GM19193 (cell line): ENCODE measurements around the gene KRT34.

Experiments
- POLR2A ChIP-seq: IDR thresholded peaks from 4 replicates; pipeline ENCODE4 v1.6.1; 2011; ENCODE audit not compliant: insufficient read depth, insufficient read length; ENCODE audit errors: extremely low read depth

The KRT34 gene

GRCh38 chr17:41413353-41413957 lies 31.3 kb upstream of the KRT34 start:
- no peak for TF ChIP-seq POLR2A

- TF ChIP-seq POLR2A = no peak
These were observed 29.1 kb upstream of the KRT34 start for GRCh38 chr17:41411072-41411840.

GRCh38 chr17:41407226-41407625 lies 25.1 kb upstream of the KRT34 start:
- TF ChIP-seq POLR2A = no peak

- TF ChIP-seq POLR2A = no peak
These were observed 24.1 kb upstream of the KRT34 start for GRCh38 chr17:41406205-41406604.

DNA sequence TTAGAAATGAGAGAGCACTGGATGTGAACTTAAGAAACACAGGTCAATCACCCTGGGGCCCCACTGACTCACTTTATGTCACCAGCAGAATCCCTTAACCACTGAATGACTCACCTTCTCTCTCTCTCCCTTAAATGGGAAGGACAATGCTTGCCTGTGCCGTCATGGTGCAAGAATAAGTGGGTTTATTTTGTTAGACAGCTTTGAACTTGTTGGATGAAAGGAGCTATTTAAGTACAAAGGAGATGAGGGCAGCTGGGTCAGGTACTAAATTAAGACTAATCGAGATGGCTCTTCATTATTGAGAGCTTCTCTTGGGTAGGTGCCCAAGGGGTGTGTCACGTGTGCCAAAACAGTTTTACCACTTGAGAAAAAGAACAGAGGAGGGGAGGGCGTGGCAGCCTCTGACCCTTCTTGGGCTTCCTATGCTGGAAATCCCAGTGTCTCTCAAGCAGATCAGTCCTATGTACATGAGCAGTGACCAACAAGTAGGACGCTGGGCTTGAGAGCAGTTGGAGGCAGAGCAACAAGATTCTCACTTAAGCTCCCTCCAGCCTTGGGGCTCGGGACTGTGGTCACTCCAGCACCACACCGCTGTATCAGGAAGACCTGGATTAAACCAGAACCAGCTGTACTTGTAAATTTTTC lies 22.0 kb upstream of the KRT34 start:
- TF ChIP-seq POLR2A = no peak

DNA sequence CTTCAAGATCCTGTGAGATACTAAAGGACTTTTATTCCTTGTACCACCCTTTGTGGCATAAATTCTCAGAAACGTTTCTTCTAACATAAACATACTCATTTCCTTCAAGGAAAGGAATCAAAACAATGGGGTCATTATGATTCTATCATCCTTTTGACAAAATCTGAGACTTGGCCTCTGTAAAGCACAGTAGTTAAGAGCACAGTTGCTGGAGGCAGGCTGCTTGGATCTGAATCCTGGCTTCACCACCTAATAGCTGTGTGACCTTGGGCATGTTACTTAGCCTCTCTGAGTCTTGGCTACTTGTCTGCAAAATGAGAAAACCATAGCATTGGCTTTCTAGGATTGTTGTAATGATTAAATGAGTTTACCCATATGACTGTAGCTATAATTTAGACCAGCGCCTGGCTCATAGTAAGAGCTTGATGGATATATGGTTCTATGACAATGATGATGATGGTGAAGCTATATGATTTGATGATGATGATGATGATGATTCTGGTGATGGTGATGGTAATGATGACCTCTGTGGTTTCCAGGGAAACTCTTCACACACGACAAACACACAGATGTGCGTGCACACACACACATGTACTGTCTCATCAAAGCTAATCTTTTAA lies 21.4 kb upstream of the KRT34 start:
- no peak for TF ChIP-seq POLR2A

DNA sequence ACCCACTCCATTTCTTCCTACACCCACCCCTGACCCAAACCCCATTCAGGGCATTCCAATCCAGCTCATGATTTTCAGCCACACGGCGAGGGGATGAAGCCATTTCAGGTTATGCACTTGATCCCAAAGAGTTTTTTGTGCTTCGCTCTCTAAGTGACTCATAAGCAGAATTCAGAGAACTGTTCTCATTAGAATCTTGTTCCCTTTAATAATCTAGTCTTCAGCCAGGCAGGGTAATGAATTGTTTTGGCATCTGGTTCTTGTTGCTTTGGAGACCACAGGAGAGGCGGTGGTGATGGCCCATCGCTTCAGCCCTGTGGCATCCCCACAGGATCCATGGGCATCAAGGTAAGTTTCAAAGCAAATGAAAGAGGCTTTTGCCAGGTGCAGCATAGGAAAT lies 20.1 kb upstream of the KRT34 start:
- TF ChIP-seq POLR2A = no peak

DNA sequence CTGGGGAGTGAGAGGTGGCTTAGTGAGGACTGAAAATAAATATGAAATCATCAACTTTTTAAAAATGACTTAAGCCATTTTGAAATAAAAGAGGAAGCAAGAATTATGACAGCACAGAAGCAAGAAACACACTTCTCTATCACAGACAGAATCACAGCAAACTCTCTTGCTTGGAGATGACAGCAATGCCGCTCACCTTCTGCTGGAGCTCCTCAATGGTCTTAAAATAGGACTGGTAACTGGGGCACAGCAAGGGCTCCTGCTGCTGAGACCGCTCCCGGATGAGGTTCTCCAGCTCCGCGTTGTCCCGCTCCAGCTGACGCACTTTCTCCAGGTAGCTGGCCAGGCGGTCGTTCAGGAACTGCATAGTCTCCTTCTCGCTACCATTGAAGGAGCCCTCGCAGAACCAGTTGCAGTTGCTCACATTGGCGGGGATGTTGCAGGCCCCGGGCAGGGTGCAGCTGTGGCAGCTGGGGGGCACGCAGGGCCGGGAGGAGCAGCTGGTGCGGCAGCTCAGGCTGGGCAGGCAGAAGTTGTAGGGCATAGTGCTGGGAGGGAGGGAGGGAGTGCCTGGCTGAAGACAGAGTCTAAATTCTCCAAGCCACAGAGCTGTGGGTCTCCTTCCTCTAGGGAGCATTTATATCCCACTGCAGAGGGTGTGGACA lies 15.0 kb upstream of the KRT34 start, which contains the start of gene KRT31:
Gene KRT31 (minus strand): TSS at position 613 of the 665 bp plus-strand sequence. CDS start 69 bp downstream, at position 544.
- TF ChIP-seq POLR2A = no peak

DNA sequence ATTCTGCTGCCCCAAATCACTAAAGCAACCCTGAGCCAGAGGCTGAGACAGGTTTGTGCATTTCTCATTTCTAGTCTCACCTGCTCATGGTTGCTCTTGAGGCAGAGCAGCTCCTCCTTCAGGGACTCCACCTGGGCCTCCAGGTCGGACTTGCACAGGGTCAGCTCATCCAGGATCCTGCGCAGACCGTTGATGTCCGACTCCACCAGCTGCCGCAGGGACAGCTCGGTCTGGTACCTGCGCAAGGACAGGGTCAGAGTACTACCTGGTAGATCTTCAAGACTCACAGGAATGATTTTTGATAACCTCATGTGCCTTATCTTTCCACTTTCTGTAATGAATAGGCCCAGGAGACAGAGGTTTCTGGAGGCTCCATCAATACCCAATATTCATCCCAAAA lies 14.2 kb upstream of the KRT34 start:
- TF ChIP-seq POLR2A = no peak

GRCh38 chr17:41395611-41396010 lies 13.5 kb upstream of the KRT34 start:
- TF ChIP-seq POLR2A = no peak

DNA sequence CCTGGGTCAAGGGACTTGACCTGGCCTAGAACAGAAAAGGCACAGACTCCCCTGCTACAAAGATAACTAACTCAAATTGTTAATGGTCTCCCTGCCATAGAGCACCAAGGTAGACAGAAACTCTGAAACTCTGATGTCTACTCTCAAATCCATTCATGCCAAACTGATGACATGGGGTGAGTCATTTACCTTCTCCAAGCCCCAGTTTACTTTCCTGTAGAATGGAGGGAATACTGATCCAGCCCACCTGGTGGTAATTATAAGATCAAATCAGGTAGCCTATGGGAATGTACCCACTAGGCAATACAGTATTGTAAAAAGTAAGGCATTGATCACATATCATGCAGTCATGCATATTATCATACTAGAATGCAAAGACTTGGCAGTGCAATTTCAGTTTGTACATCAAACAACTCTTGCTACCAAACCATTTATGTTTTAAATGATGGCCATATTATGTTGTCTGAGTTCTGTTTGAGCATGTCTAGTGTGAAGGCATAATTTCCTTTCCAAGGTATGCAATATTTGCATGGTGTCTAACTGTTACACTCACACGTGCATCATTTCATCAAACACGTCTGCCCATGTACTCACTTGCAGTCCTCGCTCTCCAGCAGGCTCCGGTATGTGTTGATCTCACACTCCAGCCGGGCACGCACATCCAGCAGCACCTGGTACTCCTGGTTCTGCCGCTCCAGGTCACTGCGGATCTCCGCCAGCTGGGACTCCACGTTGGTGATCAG lies 12.3 kb upstream of the KRT34 start:
- no peak for TF ChIP-seq POLR2A

- TF ChIP-seq POLR2A = no peak
These were observed 11.7 kb upstream of the KRT34 start for GRCh38 chr17:41393826-41394225.

DNA sequence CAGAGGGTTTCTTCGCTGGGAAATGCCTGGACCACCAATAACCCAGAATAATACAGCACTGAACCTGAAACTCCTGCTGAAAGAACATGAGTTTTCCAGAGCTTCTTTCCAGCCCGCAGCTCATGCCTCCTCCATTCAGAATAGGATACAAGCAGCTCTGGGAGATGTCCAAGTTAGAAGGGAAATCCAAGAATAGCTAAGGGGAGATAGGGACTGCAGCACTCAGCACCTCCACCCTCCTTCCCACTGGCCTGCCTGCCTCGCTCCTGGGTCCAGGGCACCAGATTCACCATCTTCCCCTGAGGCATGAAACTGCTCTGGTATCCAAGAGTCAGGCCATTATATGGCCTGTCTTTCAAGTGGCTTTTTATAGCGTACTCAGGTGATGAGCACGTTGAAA lies 11.2 kb upstream of the KRT34 start:
- TF ChIP-seq POLR2A = no peak

DNA sequence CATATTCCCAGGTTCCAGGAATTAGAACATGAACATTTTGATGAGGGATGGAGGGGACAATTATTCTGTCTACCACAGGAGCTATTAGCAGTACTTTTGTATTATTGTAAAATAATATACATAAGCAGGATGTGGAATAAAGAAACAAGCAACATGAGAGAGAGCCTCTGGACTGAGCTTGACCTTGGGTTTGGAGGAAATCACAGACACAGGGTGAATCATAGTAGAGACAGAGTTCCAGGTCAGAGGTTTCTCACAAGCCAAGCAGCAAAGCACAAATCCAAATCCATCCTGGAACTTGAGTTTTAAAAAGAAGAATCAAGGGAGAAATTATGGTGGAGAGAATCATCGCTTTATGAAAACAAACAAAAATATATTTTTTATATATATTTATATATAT lies 10.2 kb upstream of the KRT34 start:
- no peak for TF ChIP-seq POLR2A
